Measurements from ENCODE around the gene BMP8A.
"Not testable (repeated sequence)": the region's sequence is repeated elsewhere in the genome, so short reads cannot be mapped to it uniquely, and the experiment has no call there.

The BMP8A gene

DNA sequence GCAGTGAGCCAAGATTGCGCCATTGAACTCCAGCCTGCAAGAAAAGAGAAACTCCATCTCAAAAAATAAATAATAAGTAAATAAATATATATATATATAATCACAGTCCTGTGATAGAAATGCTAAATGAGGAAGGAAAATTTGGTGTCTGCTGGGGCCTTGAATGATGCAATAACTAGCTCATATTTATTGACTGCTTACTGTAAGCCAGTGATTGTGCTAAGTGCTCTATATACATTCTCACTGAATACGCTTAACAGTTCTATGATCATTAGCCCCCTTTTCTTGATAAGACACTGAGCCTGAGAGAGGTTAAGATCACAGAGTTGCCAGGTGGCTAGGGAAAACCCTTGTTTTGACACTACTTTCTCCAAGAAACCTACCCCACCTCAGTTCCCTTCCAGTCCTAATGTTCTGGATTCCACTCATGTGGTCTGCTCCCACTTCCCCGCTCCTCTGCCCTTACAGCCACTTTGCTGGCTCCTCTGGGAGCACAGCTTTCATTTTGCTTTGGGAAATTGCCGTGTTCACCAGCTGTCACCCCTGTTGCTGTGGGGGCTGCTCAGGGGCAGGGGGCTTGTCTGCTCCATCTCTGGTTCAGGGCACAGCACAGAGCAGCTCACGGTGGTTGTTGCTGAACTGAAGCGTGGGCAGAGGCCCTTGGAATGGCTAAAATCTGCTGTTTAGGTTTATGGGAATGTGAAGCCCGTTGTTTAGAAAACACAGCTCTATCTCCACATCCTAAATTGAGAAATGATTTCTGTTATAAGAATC is 2.5 kb upstream of the BMP8A start:
- Histone ChIP-seq H3K4me2 (ENCODE audit: low read length) (no peak overlapping the region), H3K27me3 (ENCODE audit: low read depth, low read length) (no peaks in the 10 kb centered on the region), H3K27ac (ENCODE audit: low read length) (no peak overlapping the region), H3K79me2 (ENCODE audit: low read length) (no peaks in the 10 kb centered on the region), H3K36me3 (replicated peaks; ENCODE audit: low read depth, low read length) (no peaks in the 10 kb centered on the region), H2AFZ (ENCODE audit: low read depth, low read length) (no peak overlapping the region), H3K4me1 (ENCODE audit: low read length) (no peaks in the 10 kb centered on the region), H3K9ac (ENCODE audit: low read length) (no peak overlapping the region), H3K4me3 (ENCODE audit: low read length) (no peak overlapping the region), H4K20me1 (ENCODE audit: insufficient read depth, low read length) (no peaks in the 10 kb centered on the region), H3K9me3 (ENCODE audit: insufficient read depth, low read length) (no peaks in the 10 kb centered on the region)
- TF ChIP-seq, protein P1, sequence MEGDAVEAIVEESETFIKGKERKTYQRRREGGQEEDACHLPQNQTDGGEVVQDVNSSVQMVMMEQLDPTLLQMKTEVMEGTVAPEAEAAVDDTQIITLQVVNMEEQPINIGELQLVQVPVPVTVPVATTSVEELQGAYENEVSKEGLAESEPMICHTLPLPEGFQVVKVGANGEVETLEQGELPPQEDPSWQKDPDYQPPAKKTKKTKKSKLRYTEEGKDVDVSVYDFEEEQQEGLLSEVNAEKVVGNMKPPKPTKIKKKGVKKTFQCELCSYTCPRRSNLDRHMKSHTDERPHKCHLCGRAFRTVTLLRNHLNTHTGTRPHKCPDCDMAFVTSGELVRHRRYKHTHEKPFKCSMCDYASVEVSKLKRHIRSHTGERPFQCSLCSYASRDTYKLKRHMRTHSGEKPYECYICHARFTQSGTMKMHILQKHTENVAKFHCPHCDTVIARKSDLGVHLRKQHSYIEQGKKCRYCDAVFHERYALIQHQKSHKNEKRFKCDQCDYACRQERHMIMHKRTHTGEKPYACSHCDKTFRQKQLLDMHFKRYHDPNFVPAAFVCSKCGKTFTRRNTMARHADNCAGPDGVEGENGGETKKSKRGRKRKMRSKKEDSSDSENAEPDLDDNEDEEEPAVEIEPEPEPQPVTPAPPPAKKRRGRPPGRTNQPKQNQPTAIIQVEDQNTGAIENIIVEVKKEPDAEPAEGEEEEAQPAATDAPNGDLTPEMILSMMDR (IDR thresholded peaks at IDR 0.05; ENCODE audit: low read depth, low read length), result no peak
- no peak for TF ChIP-seq EZH2phosphoT487 (IDR thresholded peaks at IDR 0.05; ENCODE audit: low read depth)

GRCh38 chr1:39489567-39490239 is 1.7 kb upstream of the BMP8A start:
- no peak overlapping the region for H3K9ac ChIP-seq (ENCODE audit: low read length)
- no peak overlapping the region for H3K27ac ChIP-seq (ENCODE audit: low read length)
- H3K27me3 ChIP-seq (ENCODE audit: low read depth, low read length), result no peaks in the 10 kb centered on the region

DNA sequence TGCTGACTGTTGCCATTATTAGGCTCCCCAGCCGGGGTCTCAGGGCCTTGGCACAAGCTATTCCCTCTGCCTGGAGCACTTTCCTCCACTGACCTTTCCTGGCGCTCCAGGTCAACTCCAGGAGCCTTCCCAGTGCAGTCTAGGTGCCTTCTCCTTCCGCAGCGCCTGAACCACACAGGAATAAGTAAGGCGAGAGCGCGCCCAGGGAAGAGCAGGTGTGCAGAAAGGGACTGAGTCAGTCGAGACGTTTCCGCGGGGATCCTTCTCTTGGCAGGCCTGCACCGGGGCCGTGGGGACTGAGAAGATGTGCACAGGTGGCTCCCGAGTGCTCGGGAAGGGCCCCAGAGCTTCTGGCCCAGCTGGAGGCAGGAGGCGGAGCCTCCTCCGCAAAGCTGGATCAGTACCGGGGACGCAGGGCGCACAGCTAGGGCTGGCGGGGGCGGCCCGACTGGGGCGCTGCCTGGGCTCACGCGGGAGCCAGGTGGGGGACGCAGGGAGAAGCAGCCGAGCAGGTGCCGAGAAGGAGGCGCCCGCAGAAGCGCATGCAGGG is 765 bp upstream of the BMP8A start:
- no peaks in the 10 kb centered on the region for H3K27me3 ChIP-seq (ENCODE audit: low read depth, low read length)
- no peaks in the 10 kb centered on the region for H3K9me3 ChIP-seq (ENCODE audit: insufficient read depth, low read length)
- no peak overlapping the region for H3K4me3 ChIP-seq (ENCODE audit: low read length)
- no peak overlapping the region for H2AFZ ChIP-seq (ENCODE audit: low read depth, low read length)
- no peaks in the 10 kb centered on the region for H4K20me1 ChIP-seq (ENCODE audit: insufficient read depth, low read length)
- H3K27ac ChIP-seq (ENCODE audit: low read length), result no peak overlapping the region
- no peak overlapping the region for H3K9ac ChIP-seq (ENCODE audit: low read length)
- no peak overlapping the region for H3K4me2 ChIP-seq (ENCODE audit: low read length)
- no peaks in the 10 kb centered on the region for H3K79me2 ChIP-seq (ENCODE audit: low read length)
- no peak for TF ChIP-seq EZH2phosphoT487 (IDR thresholded peaks at IDR 0.05; ENCODE audit: low read depth)
- TF ChIP-seq, protein P1 (IDR thresholded peaks at IDR 0.05; ENCODE audit: low read depth, low read length), result no peak
- H3K4me1 ChIP-seq (ENCODE audit: low read length), result no peaks in the 10 kb centered on the region
- H3K36me3 ChIP-seq (replicated peaks; ENCODE audit: low read depth, low read length), result no peaks in the 10 kb centered on the region

More at GRCh38 chr1:39489567-39490239, 1.7 kb upstream of the BMP8A start:
- no peaks in the 10 kb centered on the region for H3K4me1 ChIP-seq (ENCODE audit: low read length)
- H3K36me3 ChIP-seq (replicated peaks; ENCODE audit: low read depth, low read length), result no peaks in the 10 kb centered on the region
- H3K4me3 ChIP-seq (ENCODE audit: low read length), result no peak overlapping the region
- no peak overlapping the region for H2AFZ ChIP-seq (ENCODE audit: low read depth, low read length)
- H3K9me3 ChIP-seq (ENCODE audit: insufficient read depth, low read length), result no peaks in the 10 kb centered on the region
- H3K79me2 ChIP-seq (ENCODE audit: low read length), result no peaks in the 10 kb centered on the region
- H3K4me2 ChIP-seq (ENCODE audit: low read length), result no peak overlapping the region
- H4K20me1 ChIP-seq (ENCODE audit: insufficient read depth, low read length), result no peaks in the 10 kb centered on the region
- TF ChIP-seq EZH2phosphoT487 (IDR thresholded peaks at IDR 0.05; ENCODE audit: low read depth), result no peak

DNA sequence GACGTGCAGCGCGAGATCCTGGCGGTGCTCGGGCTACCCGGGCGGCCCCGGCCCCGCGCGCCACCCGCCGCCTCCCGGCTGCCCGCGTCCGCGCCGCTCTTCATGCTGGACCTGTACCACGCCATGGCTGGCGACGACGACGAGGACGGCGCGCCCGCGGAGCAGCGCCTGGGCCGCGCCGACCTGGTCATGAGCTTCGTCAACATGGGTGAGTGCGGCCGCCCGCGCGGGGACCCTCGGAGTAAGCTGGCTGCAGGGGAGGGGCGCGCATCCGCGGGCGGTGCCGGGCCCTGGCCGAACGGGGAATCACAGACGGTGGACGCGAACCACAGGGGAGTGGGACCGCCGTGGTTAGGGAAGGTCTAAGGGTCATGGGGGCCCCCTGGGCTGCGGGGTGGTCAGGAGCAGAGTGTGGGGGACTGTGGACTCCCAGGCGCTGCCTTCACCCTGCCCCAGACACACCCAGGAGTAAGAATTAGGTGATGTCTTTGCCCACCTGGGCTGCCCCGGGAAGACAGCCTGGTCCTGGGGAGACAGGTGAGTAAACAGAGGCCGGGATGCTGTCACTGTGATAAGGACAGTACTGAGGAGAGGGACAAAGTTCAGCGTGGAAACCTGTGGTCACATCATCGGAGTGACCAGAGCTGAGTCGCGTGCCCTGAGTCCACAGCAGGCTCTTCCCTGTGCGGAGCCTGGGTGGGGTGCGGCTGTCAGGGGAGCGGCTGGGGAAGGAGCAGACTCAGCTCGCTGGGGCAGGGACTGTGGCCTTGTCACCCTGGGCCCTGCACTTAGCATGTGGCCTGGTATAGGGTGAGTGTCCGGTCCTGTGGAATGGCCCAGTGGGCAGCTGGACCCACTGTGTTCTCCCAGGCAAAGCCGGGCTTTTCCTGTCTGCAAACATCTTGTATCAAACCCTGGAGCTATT is 944 bp downstream of the BMP8A start:
- not testable (repeated sequence) for H3K9ac ChIP-seq (ENCODE audit: low read length); H3K4me1 ChIP-seq (ENCODE audit: low read length); H4K20me1 ChIP-seq (ENCODE audit: insufficient read depth, low read length); H3K9me3 ChIP-seq (ENCODE audit: insufficient read depth, low read length); H2AFZ ChIP-seq (ENCODE audit: low read depth, low read length); H3K27me3 ChIP-seq (ENCODE audit: low read depth, low read length); H3K79me2 ChIP-seq (ENCODE audit: low read length); H3K27ac ChIP-seq (ENCODE audit: low read length); H3K4me2 ChIP-seq (ENCODE audit: low read length); H3K36me3 ChIP-seq (replicated peaks; ENCODE audit: low read depth, low read length); H3K4me3 ChIP-seq (ENCODE audit: low read length)

DNA sequence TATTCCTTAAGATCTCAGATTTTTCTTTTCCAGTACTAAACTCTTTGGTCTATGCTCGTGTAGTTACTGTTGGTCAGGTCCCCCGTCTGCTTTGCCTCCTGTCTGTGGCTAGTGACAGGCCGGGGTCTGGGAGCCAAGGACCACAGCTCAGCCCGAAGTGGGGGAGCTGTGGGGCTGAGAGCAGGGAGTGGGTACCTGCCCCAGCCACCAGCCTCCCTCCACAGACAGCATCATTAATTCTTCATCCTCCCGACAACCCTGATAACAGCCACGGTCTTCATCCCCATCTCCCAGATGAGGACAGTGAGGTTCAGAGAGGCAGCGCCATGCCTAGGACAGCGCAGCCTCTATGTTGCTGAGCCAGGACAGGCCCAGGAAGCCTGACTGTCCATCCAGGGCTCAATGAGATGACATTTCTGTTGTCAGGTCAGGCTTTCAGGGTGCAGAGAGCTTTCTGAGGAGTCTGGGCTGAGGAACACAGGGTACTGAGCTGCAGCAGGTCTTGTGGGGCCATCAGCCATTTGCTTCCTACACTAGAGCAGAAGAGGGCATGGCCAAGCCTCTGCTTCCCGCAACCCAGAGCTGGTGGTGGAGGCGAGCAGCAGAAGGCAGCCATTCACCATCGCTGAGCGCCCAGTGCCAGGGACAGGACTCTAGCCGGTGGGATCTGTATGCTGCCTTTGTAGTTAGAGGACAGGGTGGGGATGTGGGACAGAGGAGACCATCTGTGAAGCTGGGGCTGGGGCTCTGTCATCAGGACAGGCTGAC is 1.8 kb downstream of the BMP8A start:
- not testable (repeated sequence) for H3K36me3 ChIP-seq (replicated peaks; ENCODE audit: low read depth, low read length); H3K27ac ChIP-seq (ENCODE audit: low read length); H3K9me3 ChIP-seq (ENCODE audit: insufficient read depth, low read length); H4K20me1 ChIP-seq (ENCODE audit: insufficient read depth, low read length); H3K27me3 ChIP-seq (ENCODE audit: low read depth, low read length); H3K9ac ChIP-seq (ENCODE audit: low read length); H3K4me3 ChIP-seq (ENCODE audit: low read length); H3K4me1 ChIP-seq (ENCODE audit: low read length); H2AFZ ChIP-seq (ENCODE audit: low read depth, low read length); H3K4me2 ChIP-seq (ENCODE audit: low read length); H3K79me2 ChIP-seq (ENCODE audit: low read length)

All from OCI-LY3 (cell line).